ENCODE data around the gene PLA2G4E. TPM values are rescaled to one million over a fixed set of nuclear protein-coding genes. Genes with fewer than 3 reads are reported as not detected.

Gene PLA2G4E
- total RNA-seq, 6 donors from 2014 or later = 0.13 to 5.2 (median 1.1) TPM; not detected in 2

- Histone ChIP-seq H3K4me1 (peaks cover 0 to 22% (median 11%) of the 10 kb centered on the region in 4 donors), H3K27ac (peak overlapping the region in 3 of 4 donors; percentile 7 to 75 (median 9)), H3K4me3 (no peak overlapping the region), H3K9me3 (no peaks in the 10 kb centered on the region), H3K36me3 (no peaks in the 10 kb centered on the region), H3K27me3 (no peaks in the 10 kb centered on the region)
- DNase-seq = peak in 1 of 2 donors; percentile 48
- no peak for TF ChIP-seq EP300 (IDR thresholded peaks at IDR 0.05)
- TF ChIP-seq POLR2A (IDR thresholded peaks at IDR 0.05) = peak in 1 of 4 donors; percentile 28
- no peak for TF ChIP-seq CTCF (IDR thresholded peaks at IDR 0.05)
- peak in 1 of 2 donors; percentile 20 for TF ChIP-seq POLR2AphosphoS5 (IDR thresholded peaks at IDR 0.05)
- WGBS, 2 donors = 18 to 25% methylated on average over 3 of the region's 3 CpGs
- peak in 1 of 2 donors; percentile 49 for ATAC-seq (ENCODE audit: low FRiP score in 2 of 2)
Observed at GRCh38 chr15:42035435-42035761, 14.6 kb upstream of the PLA2G4E start.

GRCh38 chr15:42034628-42035434 is 14.0 kb upstream of the PLA2G4E start:
- peaks cover 0 to 22% (median 11%) of the 10 kb centered on the region in 4 donors for H3K4me1 ChIP-seq
- no peak for DNase-seq
- H3K27ac ChIP-seq = peak overlapping the region; percentile 7 to 75 (median 14)
- no peak overlapping the region for H3K4me3 ChIP-seq
- H3K36me3 ChIP-seq = no peaks in the 10 kb centered on the region
- no peak for ATAC-seq (ENCODE audit: low FRiP score in 2 of 2)
- no peaks in the 10 kb centered on the region for H3K9me3 ChIP-seq
- no peaks in the 10 kb centered on the region for H3K27me3 ChIP-seq
- 67 to 72% methylated on average over 8 of the region's 8 CpGs for WGBS, 2 donors
- TF ChIP-seq EP300 (IDR thresholded peaks at IDR 0.05) (no peak), CTCF (IDR thresholded peaks at IDR 0.05) (no peak), POLR2AphosphoS5 (IDR thresholded peaks at IDR 0.05) (no peak), POLR2A (IDR thresholded peaks at IDR 0.05) (no peak)

GRCh38 chr15:42033214-42033873 is 12.5 kb upstream of the PLA2G4E start:
- no peaks in the 10 kb centered on the region for H3K9me3 ChIP-seq
- peaks cover 0 to 22% (median 11%) of the 10 kb centered on the region in 4 donors for H3K4me1 ChIP-seq
- ATAC-seq (ENCODE audit: low FRiP score in 2 of 2) = no peak
- WGBS, 2 donors = 84 to 95% methylated on average over 3 of the region's 3 CpGs
- no peak for DNase-seq
- H3K27me3 ChIP-seq = no peaks in the 10 kb centered on the region
- TF ChIP-seq CTCF (IDR thresholded peaks at IDR 0.05) (no peak), POLR2AphosphoS5 (IDR thresholded peaks at IDR 0.05) (no peak), EP300 (IDR thresholded peaks at IDR 0.05) (no peak), POLR2A (IDR thresholded peaks at IDR 0.05) (no peak)
- no peak overlapping the region for H3K4me3 ChIP-seq
- no peaks in the 10 kb centered on the region for H3K36me3 ChIP-seq
- H3K27ac ChIP-seq = peak overlapping the region in 1 of 4 donors; percentile 28

- no peak for ATAC-seq (ENCODE audit: low FRiP score in 2 of 2)
- Histone ChIP-seq H3K4me3 (no peak overlapping the region), H3K27ac (peak overlapping the region in 1 of 4 donors; percentile 28)
Observed at GRCh38 chr15:42032376-42033213, 11.8 kb upstream of the PLA2G4E start.

More at GRCh38 chr15:42032376-42033213, 11.8 kb upstream of the PLA2G4E start:
- TF ChIP-seq CTCF (IDR thresholded peaks at IDR 0.05) (no peak), POLR2A (IDR thresholded peaks at IDR 0.05) (no peak), EP300 (IDR thresholded peaks at IDR 0.05) (no peak), POLR2AphosphoS5 (IDR thresholded peaks at IDR 0.05) (no peak)
- WGBS, 2 donors = 79 to 84% methylated on average over 9 of the region's 9 CpGs
- Histone ChIP-seq H3K4me1 (peaks cover 0 to 19% (median 11%) of the 10 kb centered on the region in 4 donors), H3K36me3 (no peaks in the 10 kb centered on the region), H3K9me3 (no peaks in the 10 kb centered on the region), H3K27me3 (no peaks in the 10 kb centered on the region)
- DNase-seq = no peak
